GM19467 (cell line): Measurements from ENCODE around the gene FAM120AOS.
"Not testable (repeated sequence)": the region's sequence is repeated elsewhere in the genome, so short reads cannot be mapped to it uniquely, and the experiment has no call there.

Experiments used
- ATAC-seq: cut with Tn5 transposase; IDR thresholded peaks from one replicate; pipeline ENCODE4 v1.9.1; 2021; ENCODE audit warnings: mild to moderate bottlenecking, moderate library complexity; ENCODE audit not compliant: unreplicated experiment

The FAM120AOS gene

DNA sequence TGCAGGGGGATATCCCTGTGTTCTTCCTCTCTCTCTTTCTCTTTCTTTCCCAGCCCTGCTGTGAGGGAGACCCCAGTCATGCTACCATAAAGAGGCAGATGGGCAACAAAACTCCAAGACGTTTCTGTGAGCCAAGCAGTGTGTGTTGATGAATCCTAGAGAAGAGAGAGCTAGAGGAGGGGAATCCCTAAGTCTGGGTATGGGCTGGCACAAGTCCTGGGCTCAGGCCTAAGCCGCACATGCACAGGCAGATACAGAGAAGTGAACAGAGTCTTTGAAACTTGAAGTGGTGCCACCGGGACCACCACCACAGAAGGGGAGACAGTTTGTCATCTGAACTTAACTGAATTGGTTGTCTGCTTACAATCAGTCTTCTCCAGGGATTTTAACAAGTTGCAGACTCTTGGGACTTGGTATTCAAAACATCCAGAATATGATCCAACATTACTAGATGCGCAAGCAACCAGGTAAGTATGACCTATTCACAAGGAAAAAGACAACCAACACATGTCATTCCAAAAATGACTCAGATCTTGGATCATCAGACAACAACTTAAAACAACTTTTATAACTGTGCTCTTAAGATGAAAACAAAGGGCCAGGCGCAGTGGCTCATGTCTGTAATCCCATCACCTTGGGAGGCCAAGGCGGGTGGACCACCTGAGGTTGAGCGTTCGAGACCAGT, 12.3 kb downstream of the FAM120AOS start:
- no peak for ATAC-seq

GRCh38 chr9:93439301-93439700, 14.1 kb downstream of the FAM120AOS start:
- not testable (repeated sequence) for ATAC-seq

GRCh38 chr9:93437996-93438395, 15.4 kb downstream of the FAM120AOS start:
- no peak for ATAC-seq

GRCh38 chr9:93436655-93437407, 16.6 kb downstream of the FAM120AOS start:
- ATAC-seq: no peak

GRCh38 chr9:93436218-93436617, 17.2 kb downstream of the FAM120AOS start:
- ATAC-seq: no peak

- no peak for ATAC-seq
Observed at GRCh38 chr9:93435386-93435785, 18.0 kb downstream of the FAM120AOS start.

DNA sequence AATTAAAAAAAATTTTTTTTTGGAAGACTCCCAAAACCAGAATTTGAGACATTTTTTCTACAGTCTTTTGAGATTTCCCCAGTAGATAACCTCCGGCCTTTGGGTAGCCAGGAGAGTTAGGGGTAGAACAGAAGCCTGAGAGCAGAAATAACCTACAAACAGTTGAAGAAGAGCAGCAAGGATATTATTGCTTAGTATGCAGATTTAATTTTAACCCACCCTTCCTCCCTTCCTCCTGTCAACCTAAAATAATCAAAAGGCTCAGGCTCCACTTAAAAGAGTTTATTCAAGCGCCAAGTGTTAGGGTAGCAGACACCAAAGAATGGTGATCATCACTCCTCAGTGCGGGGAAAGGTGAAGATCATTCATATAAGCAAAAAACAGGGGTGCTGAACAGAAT, 19.3 kb downstream of the FAM120AOS start:
- ATAC-seq: no peak

DNA sequence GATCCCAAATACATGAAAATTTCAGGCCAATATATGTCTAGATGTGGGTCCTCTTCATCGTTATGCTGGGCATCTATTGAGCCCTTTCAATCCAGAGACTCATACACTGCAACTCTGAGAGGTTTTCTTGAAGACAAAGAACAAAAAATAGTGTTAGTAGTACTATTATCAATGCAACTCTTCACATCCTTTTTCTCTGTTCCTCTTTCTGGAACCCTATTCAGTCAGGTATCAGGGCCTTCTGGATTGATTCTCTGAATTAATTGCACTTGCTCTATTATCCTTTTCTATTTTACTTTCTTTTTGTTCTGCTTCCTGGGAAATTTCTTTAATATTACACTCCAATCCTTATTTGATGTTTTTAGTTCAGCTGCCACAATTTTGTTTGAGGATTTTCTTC, 20.4 kb downstream of the FAM120AOS start:
- ATAC-seq: no peak

GRCh38 chr9:93431539-93432105, 21.8 kb downstream of the FAM120AOS start:
- ATAC-seq: no peak

GRCh38 chr9:93427655-93428379, 25.6 kb downstream of the FAM120AOS start:
- no peak for ATAC-seq

GRCh38 chr9:93422977-93423616, 30.3 kb downstream of the FAM120AOS start:
- no peak for ATAC-seq

DNA sequence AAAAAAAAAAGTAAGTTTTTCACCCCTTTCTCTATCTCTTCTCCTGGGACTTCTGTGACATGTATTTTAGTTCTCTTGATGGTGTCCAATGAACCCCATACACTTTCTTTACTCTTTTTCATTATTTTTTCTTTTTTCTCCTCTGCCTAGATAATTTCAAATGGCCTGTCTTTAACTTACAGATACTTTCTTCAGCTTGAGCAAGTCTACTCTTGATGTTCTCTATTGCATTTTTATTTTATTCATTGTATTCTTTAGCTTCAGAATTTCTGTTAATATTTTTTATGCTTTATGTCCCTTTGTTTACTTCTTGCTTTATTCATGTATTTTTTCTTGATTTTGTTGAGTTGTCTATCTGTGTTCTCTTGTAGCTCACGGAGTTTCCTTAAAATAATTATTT, 34.4 kb downstream of the FAM120AOS start:
- no peak for ATAC-seq

GRCh38 chr9:93417538-93417937, 35.8 kb downstream of the FAM120AOS start:
- ATAC-seq: no peak

- ATAC-seq: no peak
Observed at GRCh38 chr9:93416530-93417235, 36.7 kb downstream of the FAM120AOS start.

- ATAC-seq: no peak
Observed at GRCh38 chr9:93415176-93415690, 38.1 kb downstream of the FAM120AOS start.

- no peak for ATAC-seq
Observed at GRCh38 chr9:93413530-93413929, 39.9 kb downstream of the FAM120AOS start.

DNA sequence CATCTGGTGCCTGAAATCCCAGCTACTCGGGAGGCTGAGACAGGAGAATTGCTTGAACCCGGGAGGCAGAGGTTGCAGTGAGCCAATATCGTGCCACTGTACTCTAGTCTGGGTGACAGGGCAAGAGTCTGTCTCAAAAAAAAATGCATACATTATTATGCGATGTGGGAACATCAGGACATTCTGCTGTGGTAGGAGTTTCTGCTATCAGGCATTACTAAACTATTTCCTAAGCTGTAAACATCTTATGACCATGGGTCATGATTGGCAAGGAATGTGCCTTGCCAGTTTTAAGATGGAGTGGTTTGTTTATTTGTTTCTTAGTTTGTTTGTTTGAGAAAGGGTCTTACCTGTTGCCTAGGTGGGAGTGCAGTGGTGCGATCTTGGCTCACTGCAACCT, 47.0 kb downstream of the FAM120AOS start:
- no peak for ATAC-seq

DNA sequence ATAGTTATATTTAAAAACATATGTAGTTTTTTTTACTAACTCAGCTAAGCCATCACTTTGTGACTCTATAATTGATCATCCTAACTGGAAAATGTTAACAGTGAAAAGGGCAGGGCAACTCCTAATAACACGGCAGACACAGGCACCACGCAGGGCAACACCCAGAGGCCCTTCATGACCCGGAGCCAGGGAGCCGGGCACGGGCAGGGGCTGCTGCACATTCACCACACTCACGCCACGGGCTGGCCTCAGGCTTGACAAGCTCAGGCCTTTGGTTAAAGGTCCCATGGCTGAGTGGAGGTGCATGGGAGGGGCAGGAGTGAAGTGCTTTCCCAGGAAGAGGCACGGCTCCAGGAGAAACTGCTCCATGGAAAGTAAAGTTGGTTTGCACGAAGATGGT, 54.9 kb downstream of the FAM120AOS start:
- ATAC-seq: no peak

GRCh38 chr9:93397661-93398373, 55.6 kb downstream of the FAM120AOS start:
- no peak for ATAC-seq
